NCI-H187 (cell line): Measurements from ENCODE around the gene NSUN5.
"Not testable (repeated sequence)": the region's sequence is repeated elsewhere in the genome, so short reads cannot be mapped to it uniquely, and the experiment has no call there.

Source experiments
- DNase-seq, 2 experiments: peaks; one replicate each; lab custom pipeline; 2025; lab: John Stamatoyannopoulos, UW

NSUN5 gene

GRCh38 chr7:73277210-73277609 lies 31.4 kb downstream of the NSUN5 start:
- not testable (repeated sequence) for DNase-seq

GRCh38 chr7:73267813-73268212 lies 40.8 kb downstream of the NSUN5 start:
- DNase-seq: not testable (repeated sequence)

DNA sequence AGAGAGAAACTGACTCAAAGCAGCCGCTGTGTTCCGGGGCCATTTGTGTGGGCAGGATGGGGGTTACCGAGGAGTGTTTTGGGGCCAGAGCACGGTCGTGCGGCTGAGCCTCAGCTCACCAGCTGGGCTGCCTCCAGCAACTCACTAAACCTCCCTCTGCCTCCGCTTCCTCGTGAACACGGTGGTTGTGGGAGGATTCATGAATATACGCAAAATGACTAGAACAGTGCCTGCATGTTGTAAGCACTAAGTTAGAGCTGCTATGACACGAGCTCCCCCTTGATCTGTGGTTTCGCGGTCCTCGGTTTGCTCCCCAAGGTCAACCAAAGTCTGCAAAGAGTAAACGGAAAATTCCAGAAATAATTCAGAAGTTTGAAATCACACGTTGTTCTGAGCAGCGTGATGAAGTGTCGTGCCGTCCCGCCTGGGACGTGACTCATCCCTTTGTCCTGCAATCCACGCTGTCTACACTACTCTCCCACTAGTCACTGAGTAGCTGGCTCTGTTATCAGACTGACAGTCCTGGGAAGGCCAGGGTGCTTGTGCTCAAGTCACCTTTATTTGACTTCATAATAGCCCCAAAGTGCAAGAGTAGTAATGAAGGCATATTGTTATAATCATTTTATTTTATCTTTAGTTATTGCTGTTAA lies 41.8 kb downstream of the NSUN5 start:
- DNase-seq: not testable (repeated sequence)

- not testable (repeated sequence) for DNase-seq
Observed at GRCh38 chr7:73262416-73262815, 46.2 kb downstream of the NSUN5 start.
